HepG2 (cell line): ENCODE data around the gene TSPAN9.

Source experiments
- KLF16 ChIP-seq, 2 experiments: sonication (generic) in 1 of 2; formaldehyde crosslinking in 1 of 2; IDR thresholded peaks; 2 replicates each; pipeline versions ENCODE4 v1.6.1 to v1.8.0; 2016 to 2023; ENCODE audit warnings: missing genetic modification reagents in 2 of 2, missing compliant biosample characterization in 1 of 2
- MAFF ChIP-seq: IDR thresholded peaks from 2 replicates; pipeline ENCODE4 v1.6.1; 2011; ENCODE audit warnings: low read depth, low read length, improper control_type of control experiment
- MED13 ChIP-seq: sonication (generic); formaldehyde crosslinking; IDR thresholded peaks from 2 replicates; pipeline ENCODE4 v1.5.0; 2020; ENCODE audit warnings: missing genetic modification reagents
- POLR2A ChIP-seq, 2 experiments: IDR thresholded peaks; 2 replicates each; pipeline ENCODE4 v1.6.1; 2011; ENCODE audit warnings: low read depth in 2 of 2, low read length in 2 of 2, mild to moderate bottlenecking in 1 of 2, moderate library complexity in 1 of 2; ENCODE audit not compliant: insufficient read depth in 1 of 2
- PREB ChIP-seq: sonication (generic); formaldehyde crosslinking; IDR thresholded peaks from 2 replicates; pipeline ENCODE4 v1.4.0; 2020; ENCODE audit warnings: missing genetic modification reagents
- SMARCE1 ChIP-seq: fragments of 450-650 bp; IDR thresholded peaks from 2 replicates; pipeline ENCODE4 v1.6.1; 2017; ENCODE audit warnings: borderline replicate concordance
- TCF7L2 ChIP-seq: IDR thresholded peaks from 2 replicates; pipeline ENCODE4 v1.6.1; 2011; ENCODE audit warnings: mild to moderate bottlenecking, low read depth, low read length, moderate library complexity

GRCh38 chr12:3055026-3055703, 22.0 kb upstream of the TSPAN9 start:
- no peak for TF ChIP-seq PREB (CRISPR knock-in tag)
- TF ChIP-seq POLR2A (IDR thresholded peaks at IDR 0.05; ENCODE audit: insufficient read depth in 1 of 2, low read depth in 2 of 2, low read length in 2 of 2), result no peak
- no peak for TF ChIP-seq KLF16 (CRISPR knock-in tag; IDR thresholded peaks at IDR 0.05)
- no peak for TF ChIP-seq SMARCE1
- no peak for TF ChIP-seq MED13
- no peak for TF ChIP-seq TCF7L2
- no peak for TF ChIP-seq MAFF
